HG03439 (cell line): ENCODE results near the gene HSD11B2.

ENCODE experiments used
- ATAC-seq: cut with Tn5 transposase; IDR thresholded peaks from one replicate; pipeline ENCODE4 v1.9.1; 2021; ENCODE audit warnings: mild to moderate bottlenecking, moderate library complexity; ENCODE audit not compliant: unreplicated experiment

HSD11B2 gene

DNA sequence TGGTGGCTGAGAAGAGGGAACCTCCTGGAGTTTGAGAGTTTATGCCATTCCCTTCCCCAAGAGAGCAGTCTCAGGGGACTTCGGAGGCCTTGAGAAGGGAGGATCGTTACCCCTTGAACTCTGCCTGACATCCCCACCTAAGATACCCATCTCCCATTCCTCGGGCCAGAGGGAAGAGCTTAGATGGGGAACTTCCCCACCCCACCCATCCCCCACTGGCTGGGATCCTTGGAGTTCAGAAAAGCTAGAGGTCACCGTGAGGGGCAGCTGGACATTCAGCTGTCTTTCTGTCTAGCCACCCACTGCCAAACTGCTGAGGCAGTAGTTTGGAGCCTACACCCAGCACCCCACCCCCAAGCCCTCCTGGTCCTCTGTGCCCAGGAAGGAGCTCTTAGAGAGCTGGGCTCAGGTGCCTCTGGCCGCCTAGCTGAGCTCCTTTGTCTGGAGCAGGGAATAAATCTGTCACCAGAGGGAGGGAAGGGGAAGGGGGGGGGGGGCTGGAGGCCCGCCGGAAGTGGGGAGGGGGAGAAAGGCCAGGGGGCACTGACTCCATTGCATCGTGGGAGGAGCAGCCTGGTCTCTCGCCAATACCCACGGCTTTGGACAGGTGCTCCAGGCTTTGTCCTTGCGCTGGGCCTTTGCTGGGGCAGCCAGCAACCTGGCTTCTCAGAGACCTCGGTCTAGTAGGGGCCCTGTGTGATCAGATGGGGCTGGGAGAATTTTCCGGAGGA is 1.0 kb downstream of the HSD11B2 start:
- ATAC-seq: no peak

DNA sequence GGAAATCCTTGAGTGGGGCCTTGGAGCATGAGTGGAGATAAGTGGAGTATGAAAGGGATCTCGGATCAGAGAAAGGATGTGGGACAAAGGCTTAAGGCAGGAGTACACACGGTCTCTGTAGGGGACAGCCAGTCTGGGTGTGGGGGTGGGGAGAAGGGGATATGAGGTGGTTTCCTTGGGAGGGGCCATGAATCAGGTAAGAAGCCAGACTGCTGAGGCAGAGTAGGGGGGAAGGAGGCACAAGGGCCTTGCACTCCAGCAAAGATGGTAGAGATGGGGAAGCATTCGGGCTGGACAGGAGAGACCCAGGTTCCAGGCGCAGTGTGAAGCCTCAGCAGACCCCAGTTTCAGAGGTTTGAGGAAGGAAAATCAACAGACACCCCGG is 1.6 kb downstream of the HSD11B2 start:
- ATAC-seq: no peak

- no peak for ATAC-seq
These were observed 2.3 kb downstream of the HSD11B2 start for GRCh38 chr16:67433131-67433719.

GRCh38 chr16:67435758-67436164 is 4.8 kb downstream of the HSD11B2 start:
- no peak for ATAC-seq

GRCh38 chr16:67436640-67437193 is 5.8 kb downstream of the HSD11B2 start:
- ATAC-seq: no peak

- no peak for ATAC-seq
These were observed 6.6 kb downstream of the HSD11B2 start for GRCh38 chr16:67437513-67437912.

- no peak for ATAC-seq
These were observed 7.3 kb downstream of the HSD11B2 start for GRCh38 chr16:67438098-67438791.

DNA sequence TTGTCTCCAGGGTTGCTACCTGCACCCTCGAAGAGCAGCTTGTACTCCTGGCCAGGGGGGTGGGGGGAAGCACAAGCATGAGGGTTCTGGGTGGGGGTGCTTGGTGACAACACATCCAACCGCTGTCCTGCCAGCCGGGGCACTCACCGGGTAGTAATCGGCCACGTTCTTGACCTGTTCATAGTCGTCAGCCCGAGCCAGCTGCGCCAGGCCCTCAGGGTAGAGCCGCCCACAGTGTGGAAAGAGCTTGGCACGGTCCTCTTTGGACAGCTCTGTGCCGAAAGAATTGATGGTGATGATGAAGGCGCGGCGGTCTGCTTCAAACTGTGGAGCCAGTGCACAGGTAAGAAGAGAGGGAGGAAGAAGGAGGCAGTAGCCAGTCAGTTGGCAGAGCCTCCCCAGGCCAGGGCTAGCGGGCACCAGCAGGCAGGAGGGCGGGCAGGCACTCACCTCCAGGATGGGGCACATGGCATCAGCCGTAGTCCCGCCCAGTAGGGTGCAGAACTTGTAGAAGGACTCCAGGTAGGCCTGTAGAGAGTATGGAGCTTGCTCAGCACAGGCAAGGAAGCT is 8.0 kb downstream of the HSD11B2 start:
- ATAC-seq: no peak

GRCh38 chr16:67441271-67441753 is 10.4 kb downstream of the HSD11B2 start:
- ATAC-seq: no peak

DNA sequence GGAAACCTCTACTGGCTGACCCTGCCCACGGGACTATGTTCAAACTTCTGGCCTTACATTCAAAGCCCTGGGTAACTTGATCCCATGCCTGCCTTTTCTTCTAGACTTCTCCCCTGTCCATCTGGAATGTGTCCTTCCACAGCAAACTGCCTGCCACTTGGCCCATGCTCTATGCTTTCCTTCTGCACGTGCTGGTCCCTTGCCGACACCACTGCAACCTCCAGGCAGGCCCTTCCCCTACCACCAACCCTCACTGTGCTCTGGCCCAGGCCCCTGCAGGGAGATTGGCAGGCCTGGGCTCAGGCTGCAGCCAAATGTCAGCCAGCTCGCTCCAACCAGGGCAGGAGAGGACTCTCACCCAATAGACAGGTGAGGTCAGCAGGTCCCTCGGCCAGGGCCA is 11.0 kb downstream of the HSD11B2 start:
- no peak for ATAC-seq

DNA sequence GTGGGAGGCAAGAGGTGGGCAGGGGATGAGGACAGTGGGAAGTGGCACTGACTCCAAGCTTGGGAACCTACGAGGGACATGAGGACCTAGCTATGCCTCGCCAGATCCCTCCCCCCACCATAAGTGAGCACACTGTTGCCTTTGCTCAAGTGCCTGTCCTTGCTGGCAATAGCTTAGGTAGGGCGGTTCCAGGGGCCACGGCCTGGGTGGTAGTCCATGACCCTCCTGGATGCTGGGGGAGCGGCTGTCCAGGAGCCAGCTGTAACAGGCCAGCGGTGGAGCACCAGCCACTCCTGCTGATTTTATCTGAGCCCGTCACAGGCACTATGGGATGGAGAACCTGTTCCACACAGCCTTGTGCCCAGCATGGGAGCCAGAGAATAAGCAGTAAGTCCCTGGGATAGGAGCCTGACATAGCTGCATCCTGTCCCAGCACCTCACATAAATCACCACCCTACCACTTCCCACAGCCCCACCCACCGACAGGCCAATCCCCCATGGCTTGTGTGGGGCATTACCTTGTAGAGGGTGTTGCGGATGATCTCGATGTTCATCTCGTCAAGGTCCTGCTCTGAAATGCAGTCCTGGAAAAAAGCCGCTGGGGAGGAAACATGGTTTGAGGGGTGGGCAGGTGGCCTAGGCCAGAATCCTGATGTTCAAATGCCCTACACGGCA is 11.8 kb downstream of the HSD11B2 start:
- no peak for ATAC-seq

DNA sequence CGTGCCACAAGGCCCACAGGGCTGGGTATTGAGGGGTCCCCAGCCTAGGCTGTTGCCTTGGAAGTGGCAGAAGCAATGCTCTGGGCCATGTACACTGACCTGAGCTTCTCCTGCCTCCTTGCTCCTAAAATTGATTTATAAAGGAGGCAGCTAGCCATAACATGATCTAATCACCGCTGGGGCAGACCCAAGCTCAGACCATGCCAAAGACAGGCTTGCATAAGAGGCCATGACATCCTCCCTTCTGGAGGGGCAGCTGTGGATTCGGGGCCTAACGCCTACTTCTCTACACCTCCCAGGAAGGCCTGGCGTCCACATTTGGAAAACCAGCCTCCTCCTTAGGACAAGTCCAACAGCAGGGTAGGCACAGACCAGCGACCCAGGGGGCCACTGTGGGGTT is 12.3 kb downstream of the HSD11B2 start:
- no peak for ATAC-seq

DNA sequence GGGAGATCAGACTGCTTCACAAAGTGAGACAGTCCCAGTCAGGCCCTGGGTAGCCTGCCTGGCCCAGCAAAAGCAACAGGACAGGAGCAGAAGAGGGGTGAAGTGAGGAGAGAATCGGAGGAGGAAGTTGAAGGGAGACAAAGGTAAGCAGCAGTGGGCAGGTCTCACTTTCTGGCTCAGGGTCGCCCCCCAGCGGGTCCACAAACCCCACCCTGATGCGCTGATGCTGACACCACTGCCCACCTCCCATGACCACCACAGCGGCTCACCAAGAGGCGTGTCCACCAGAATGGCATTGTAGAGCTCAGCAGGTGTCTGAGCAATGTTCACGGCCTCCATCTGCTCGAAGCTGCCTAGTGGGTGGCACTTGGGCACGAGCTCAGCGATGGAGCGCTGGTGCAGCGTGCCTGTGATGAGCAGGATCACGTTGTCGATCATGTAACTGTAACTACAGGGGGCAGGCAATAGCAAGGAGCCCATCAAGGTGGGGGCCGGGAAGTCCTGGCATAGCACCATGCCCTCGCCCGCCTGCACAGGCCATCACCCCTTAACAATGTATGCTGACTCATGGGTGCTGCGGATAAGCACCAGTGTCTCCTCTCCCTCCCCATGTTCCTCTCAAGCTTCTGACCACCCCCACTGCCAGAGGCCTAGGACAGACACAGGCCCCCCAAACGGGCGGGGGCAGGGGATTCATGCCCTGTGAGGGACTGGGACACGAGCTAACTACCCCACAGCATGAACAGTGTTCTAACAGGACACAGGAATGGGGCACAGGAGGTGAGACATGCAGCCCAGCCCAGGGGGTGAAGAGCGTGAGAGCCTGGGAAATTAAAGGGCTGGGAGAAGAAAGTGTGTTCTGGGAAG is 13.6 kb downstream of the HSD11B2 start:
- ATAC-seq: no peak

GRCh38 chr16:67445126-67445426 is 14.2 kb downstream of the HSD11B2 start:
- no peak for ATAC-seq

DNA sequence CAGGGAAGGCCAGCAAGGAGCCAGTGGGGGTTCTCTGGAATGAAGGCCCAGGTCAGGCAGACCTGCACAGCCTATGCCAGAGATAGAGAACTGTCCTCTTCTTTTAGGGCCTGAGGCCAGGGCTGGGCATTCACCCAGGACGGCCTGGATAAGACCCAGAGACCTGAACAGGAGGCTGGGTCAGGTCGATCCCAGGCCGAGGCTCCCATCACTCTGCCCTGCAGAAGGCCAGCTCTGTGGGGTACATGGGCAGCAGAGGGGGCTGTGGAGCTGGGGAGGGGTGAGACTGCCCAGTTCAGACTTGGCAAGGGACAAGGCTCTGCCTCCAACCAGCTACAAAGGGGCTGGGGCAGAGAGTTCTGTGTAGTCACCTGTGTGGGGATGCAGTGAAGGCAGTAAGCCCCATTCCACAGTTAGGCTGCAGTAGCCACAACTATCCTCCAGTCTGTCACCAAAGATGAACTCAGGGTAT is 14.6 kb downstream of the HSD11B2 start:
- no peak for ATAC-seq

DNA sequence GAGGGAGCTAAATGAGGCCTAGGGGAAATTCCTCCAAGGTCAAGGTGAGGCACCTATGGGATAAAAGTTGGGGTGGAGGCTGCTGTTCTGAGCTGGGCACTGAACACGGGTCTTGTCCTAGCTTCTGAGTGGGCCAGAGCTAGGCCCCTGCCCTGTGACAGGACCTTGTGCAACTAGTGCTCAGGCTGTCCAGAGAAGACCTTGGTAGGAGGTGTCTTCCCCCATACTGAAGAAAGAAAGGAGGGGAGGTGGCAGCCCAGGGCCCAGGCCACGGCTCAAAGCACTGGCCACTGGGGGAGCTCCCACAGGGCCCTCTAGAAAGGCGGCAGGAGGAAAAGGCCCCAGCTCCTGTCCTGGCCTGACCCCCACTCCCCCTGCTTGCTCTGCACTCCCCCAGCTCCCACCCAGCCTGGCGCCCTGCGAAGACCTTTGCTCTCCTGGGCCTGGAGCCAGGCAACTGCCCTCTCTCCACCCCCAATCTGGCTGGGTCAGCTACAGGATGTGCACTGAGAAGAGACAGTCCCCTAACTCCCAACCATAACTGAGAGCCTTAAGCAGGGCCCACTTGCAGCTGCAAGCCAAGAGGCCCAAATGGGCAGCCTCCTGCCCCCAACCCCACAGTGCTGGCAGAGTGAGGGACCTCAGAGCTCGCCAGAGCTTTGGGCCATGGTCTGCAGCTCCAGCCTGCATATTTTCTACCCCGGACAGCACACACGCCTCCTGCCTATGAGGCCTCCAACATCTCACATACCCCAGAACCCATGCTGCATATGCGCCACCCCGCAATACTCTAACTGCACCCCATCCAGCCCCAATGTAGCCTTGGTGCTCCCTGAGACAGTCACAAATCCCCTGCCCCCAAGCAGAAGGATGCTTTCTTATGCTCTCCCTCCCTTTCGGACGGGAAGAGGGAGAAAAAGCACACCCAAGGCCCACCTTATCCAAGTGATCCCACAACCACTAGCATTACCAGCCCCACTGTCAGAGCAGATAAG is 15.3 kb downstream of the HSD11B2 start:
- ATAC-seq: no peak

DNA sequence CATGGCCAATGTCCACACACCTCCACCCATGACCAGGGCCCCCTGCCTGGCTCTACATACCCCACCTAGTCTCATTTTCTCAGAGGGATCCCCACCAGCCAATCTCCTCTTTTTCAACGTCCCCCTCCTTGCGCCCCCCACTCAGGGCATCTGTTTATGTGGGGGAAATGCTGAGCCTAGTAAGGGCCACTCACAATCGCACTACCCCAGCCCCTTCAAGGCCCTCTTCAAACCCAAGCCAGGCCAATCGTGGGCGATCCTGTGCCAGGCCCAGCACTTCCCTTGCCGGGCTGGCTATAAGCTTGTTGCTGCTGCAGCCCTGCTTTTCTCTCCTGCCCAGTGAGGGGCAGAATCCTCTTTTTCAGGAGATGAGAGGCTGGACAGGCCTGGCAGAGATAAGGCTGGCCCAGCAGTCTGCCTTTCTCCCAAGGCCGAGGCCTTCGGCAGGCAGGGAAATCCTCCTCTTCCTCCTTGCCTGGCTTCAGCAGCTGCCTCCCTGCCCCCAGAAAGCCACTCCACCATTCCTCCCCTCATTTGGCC is 16.1 kb downstream of the HSD11B2 start:
- no peak for ATAC-seq

DNA sequence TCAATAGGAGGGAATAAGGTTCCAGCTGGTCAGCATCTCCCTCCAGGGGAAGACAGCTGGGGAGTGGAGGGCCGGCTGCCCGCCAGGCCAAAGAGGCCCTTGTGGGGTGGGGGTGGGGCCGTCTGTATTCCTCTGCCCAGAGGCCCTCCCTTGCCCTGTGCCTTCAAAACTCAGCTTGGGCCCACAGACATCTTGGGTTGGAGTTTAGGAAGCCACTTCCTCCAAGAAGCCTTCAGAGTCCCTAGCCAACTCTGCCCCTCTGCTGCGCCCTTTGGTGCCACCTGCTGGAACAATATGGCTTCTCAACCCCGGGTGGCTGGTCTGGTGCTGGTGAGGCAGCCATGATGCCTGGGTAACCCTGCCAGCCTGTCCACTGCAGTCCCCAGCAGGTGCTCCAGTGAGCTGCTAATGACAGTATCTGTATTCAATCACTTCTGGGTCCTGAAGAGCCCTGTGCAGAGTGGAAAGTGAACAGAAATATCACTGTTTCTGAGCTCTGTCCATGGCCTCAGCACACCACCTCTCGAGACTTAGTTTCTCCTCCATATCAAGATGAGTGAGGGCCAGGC is 16.7 kb downstream of the HSD11B2 start:
- ATAC-seq: no peak
